Panc1 (cell line): ENCODE data around the gene DNAH3.
"Not testable (repeated sequence)": the region's sequence is repeated elsewhere in the genome, so short reads cannot be mapped to it uniquely, and the experiment has no call there.

Experiments used
- CTCF ChIP-seq: fragments of 450-650 bp; IDR thresholded peaks from 2 replicates; pipeline ENCODE4 v1.5.1; 2017; ENCODE audit warnings: mild to moderate bottlenecking
- POLR2AphosphoS5 ChIP-seq: IDR thresholded peaks from 2 replicates; pipeline ENCODE4 v1.6.1; 2012; ENCODE audit warnings: mild to moderate bottlenecking, low read depth, low read length, moderate library complexity
- SIN3A ChIP-seq: IDR thresholded peaks from 2 replicates; pipeline ENCODE4 v1.6.1; 2012; ENCODE audit warnings: low read depth, mild to moderate bottlenecking, low read length, moderate library complexity, borderline replicate concordance; ENCODE audit not compliant: insufficient read depth
- TF ChIP-seq, protein P1 (sequence below), 2 experiments: IDR thresholded peaks; 2 replicates each; pipeline ENCODE4 v1.6.1; 2011 to 2012; ENCODE audit warnings: low read depth in 2 of 2, control low read depth in 1 of 2, low read length in 1 of 2, mild to moderate bottlenecking in 1 of 2, moderate library complexity in 1 of 2; ENCODE audit not compliant: insufficient read depth in 1 of 2

DNA sequence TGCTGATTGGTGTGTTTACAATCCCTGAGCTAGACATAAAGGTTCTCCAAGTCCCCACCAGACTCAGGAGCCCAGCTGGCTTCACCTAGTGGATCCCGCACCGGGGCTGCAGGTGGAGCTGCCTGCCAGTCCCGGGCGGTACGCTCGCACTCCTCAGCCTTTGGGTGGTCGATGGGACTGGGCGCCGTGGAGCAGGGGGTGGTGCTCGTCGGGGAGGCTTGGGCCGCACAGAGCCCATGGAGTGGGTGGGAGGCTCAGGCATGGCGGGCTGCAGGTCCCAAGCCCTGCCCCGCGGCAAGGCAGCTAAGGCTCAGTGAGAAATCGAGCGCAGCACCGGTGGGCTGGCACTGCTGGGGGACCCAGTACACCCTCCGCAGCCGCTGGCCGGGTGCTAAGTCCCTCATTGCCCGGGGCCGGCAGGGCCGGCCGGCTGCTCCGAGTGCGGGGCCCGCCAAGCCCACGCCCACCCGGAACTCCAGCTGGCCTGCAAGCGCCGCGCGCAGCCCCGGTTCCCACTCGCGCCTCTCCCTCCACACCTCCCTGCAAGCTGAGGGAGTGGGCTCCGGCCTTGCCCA, 161.1 kb downstream of the DNAH3 start:
- TF ChIP-seq CTCF, POLR2AphosphoS5, SIN3A: not testable (repeated sequence)
- TF ChIP-seq, protein P1, sequence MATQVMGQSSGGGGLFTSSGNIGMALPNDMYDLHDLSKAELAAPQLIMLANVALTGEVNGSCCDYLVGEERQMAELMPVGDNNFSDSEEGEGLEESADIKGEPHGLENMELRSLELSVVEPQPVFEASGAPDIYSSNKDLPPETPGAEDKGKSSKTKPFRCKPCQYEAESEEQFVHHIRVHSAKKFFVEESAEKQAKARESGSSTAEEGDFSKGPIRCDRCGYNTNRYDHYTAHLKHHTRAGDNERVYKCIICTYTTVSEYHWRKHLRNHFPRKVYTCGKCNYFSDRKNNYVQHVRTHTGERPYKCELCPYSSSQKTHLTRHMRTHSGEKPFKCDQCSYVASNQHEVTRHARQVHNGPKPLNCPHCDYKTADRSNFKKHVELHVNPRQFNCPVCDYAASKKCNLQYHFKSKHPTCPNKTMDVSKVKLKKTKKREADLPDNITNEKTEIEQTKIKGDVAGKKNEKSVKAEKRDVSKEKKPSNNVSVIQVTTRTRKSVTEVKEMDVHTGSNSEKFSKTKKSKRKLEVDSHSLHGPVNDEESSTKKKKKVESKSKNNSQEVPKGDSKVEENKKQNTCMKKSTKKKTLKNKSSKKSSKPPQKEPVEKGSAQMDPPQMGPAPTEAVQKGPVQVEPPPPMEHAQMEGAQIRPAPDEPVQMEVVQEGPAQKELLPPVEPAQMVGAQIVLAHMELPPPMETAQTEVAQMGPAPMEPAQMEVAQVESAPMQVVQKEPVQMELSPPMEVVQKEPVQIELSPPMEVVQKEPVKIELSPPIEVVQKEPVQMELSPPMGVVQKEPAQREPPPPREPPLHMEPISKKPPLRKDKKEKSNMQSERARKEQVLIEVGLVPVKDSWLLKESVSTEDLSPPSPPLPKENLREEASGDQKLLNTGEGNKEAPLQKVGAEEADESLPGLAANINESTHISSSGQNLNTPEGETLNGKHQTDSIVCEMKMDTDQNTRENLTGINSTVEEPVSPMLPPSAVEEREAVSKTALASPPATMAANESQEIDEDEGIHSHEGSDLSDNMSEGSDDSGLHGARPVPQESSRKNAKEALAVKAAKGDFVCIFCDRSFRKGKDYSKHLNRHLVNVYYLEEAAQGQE (IDR thresholded peaks at IDR 0.05; ENCODE audit: insufficient read depth in 1 of 2, low read depth in 2 of 2, low read length in 1 of 2): not testable (repeated sequence)
